NT2/D1 (cell line): ENCODE data around the gene SLC9A9.
"Not testable (repeated sequence)": the region's sequence is repeated elsewhere in the genome, so short reads cannot be mapped to it uniquely, and the experiment has no call there.

ENCODE experiments used
- DNase-seq: peaks from one replicate; pipeline ENCODE4 v3.0.0-alpha.2; 2011; ENCODE audit warnings: low read depth, low spot score
- H3K27me3 ChIP-seq: 2 replicates; pipeline ENCODE4 v1.6.0; 2011; ENCODE audit warnings: mild to moderate bottlenecking; ENCODE audit not compliant: insufficient read length, insufficient read depth
- H3K36me3 ChIP-seq: 2 replicates; pipeline ENCODE4 v1.6.1; 2011; ENCODE audit warnings: mild to moderate bottlenecking, low read length, mixed read lengths; ENCODE audit not compliant: insufficient read depth, insufficient read length
- H3K4me1 ChIP-seq: 2 replicates; pipeline ENCODE4 v1.5.1; 2011; ENCODE audit not compliant: insufficient read depth, insufficient read length
- H3K4me3 ChIP-seq: 2 replicates; pipeline ENCODE4 v1.5.1; 2011; ENCODE audit warnings: low read depth; ENCODE audit not compliant: insufficient read length
- H3K9ac ChIP-seq: 2 replicates; pipeline ENCODE4 v1.6.0; 2011; ENCODE audit warnings: low read depth; ENCODE audit not compliant: insufficient read length
- H3K9me3 ChIP-seq: 2 replicates; pipeline ENCODE4 v1.5.1; 2011; ENCODE audit warnings: mild to moderate bottlenecking, low read length; ENCODE audit not compliant: insufficient read depth
- SUZ12 ChIP-seq: IDR thresholded peaks from 2 replicates; pipeline ENCODE4 v1.6.1; 2011; ENCODE audit not compliant: insufficient read length, insufficient read depth; ENCODE audit errors: extremely low read depth
- YY1 ChIP-seq: IDR thresholded peaks from 2 replicates; pipeline ENCODE4 v1.6.1; 2011; ENCODE audit not compliant: insufficient read length, insufficient read depth
- ZNF274 ChIP-seq: IDR thresholded peaks from 2 replicates; pipeline ENCODE4 v1.6.1; 2011; ENCODE audit warnings: mild to moderate bottlenecking, low read depth, low read length

SLC9A9 gene

DNA sequence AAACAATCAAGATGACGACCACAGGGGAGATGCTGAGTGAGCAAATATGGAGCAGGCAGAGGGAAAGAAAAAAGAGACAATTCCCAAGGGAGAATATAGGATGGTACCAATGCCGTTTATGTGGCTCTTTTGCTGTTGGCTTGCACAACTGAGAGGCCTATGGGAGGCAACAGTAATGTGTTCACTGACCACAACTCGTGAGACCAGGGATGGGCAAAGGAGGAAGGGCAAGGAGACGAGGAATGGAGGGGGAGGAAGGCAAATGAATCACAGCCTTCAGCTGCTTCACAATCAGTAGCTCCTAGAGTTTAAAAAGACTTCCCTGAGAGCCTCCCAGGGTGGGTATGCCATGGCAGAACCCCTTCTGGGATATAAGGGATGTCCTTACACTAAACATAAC lies 131.5 kb downstream of the SLC9A9 start:
- TF ChIP-seq ZNF274 (no peak), YY1 (no peak), SUZ12 (no peak)
- no peak overlapping the region for H3K4me3 ChIP-seq
- no peaks in the 10 kb centered on the region for H3K4me1 ChIP-seq
- H3K9ac ChIP-seq = no peak overlapping the region
- H3K36me3 ChIP-seq = no peaks in the 10 kb centered on the region
- no peaks in the 10 kb centered on the region for H3K9me3 ChIP-seq
- DNase-seq = no peak
- no peaks in the 10 kb centered on the region for H3K27me3 ChIP-seq

GRCh38 chr3:143712522-143712921 lies 135.7 kb downstream of the SLC9A9 start:
- TF ChIP-seq ZNF274 (no peak), SUZ12 (no peak), YY1 (no peak)
- no peak overlapping the region for H3K9ac ChIP-seq
- H3K4me3 ChIP-seq = no peak overlapping the region
- no peak for DNase-seq
- no peaks in the 10 kb centered on the region for H3K9me3 ChIP-seq
- H3K27me3 ChIP-seq = no peaks in the 10 kb centered on the region
- H3K36me3 ChIP-seq = no peaks in the 10 kb centered on the region
- H3K4me1 ChIP-seq = no peaks in the 10 kb centered on the region

GRCh38 chr3:143707848-143708247 lies 140.4 kb downstream of the SLC9A9 start:
- no peaks in the 10 kb centered on the region for H3K4me1 ChIP-seq
- H3K9ac ChIP-seq = no peak overlapping the region
- no peaks in the 10 kb centered on the region for H3K9me3 ChIP-seq
- TF ChIP-seq ZNF274 = no peak
- no peak for TF ChIP-seq YY1
- no peak for TF ChIP-seq SUZ12
- no peaks in the 10 kb centered on the region for H3K27me3 ChIP-seq
- no peak overlapping the region for H3K4me3 ChIP-seq
- no peak for DNase-seq
- no peaks in the 10 kb centered on the region for H3K36me3 ChIP-seq

DNA sequence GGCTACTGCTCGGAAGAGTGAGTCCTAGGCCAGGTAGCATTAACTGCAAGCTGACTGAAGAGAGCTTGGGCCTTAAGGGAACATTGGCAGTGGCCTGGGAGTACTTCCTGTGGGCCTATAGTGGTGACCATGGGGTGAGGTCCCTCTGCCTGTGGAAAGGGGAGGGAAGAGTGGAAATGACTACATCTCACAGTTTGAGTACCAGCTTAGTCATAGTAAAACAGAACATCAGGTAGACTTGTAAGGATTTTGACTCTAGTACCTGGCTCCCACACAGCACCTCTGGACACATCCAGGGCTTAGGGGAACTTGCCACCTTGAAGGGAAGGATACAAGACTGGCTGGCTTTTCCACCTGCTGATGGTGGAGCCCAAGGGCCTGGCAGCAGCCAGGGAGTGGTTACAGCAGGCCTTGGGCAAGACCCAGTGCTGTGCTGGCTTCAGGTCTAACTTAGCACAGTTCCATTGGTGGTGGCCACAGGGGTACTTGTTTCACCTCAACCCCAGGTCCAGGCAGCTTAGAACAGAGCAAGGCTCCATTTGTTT lies 147.8 kb downstream of the SLC9A9 start:
- H3K27me3 ChIP-seq = no peaks in the 10 kb centered on the region
- H3K4me1 ChIP-seq = no peaks in the 10 kb centered on the region
- no peak for DNase-seq
- no peaks in the 10 kb centered on the region for H3K36me3 ChIP-seq
- no peaks in the 10 kb centered on the region for H3K9me3 ChIP-seq
- no peak for TF ChIP-seq ZNF274
- no peak overlapping the region for H3K4me3 ChIP-seq
- H3K9ac ChIP-seq = no peak overlapping the region

DNA sequence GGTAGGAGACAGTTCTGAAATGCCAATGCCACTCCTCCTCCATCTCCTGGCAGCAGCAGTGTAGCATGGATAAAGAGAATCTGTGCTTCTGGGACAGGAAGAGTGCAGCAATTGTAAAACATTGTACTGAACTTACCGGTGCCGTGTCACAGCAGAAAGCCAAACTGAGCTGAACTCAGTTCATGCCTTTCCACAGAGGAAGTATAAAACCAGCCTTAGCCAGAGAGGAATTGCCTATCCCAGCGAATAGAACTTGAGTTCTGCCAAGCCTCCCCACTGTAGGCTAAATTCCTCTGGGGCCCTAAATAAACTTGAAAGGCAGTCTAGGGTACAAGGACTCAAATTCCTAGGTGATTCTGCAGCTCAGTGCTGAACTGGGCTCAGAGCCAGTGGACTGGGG lies 148.8 kb downstream of the SLC9A9 start:
- TF ChIP-seq YY1 = no peak
- Histone ChIP-seq H3K9me3 (no peaks in the 10 kb centered on the region), H3K36me3 (no peaks in the 10 kb centered on the region), H3K27me3 (no peaks in the 10 kb centered on the region), H3K4me1 (no peaks in the 10 kb centered on the region), H3K4me3 (no peak overlapping the region), H3K9ac (no peak overlapping the region)
- no peak for DNase-seq

- no peaks in the 10 kb centered on the region for H3K9me3 ChIP-seq
- no peak overlapping the region for H3K9ac ChIP-seq
- H3K4me3 ChIP-seq = no peak overlapping the region
- no peaks in the 10 kb centered on the region for H3K4me1 ChIP-seq
- H3K36me3 ChIP-seq = no peaks in the 10 kb centered on the region
- H3K27me3 ChIP-seq = no peaks in the 10 kb centered on the region
- no peak for TF ChIP-seq ZNF274
- no peak for TF ChIP-seq YY1
- no peak for TF ChIP-seq SUZ12
- no peak for DNase-seq
Observed at GRCh38 chr3:143698682-143699303, 149.5 kb downstream of the SLC9A9 start.

DNA sequence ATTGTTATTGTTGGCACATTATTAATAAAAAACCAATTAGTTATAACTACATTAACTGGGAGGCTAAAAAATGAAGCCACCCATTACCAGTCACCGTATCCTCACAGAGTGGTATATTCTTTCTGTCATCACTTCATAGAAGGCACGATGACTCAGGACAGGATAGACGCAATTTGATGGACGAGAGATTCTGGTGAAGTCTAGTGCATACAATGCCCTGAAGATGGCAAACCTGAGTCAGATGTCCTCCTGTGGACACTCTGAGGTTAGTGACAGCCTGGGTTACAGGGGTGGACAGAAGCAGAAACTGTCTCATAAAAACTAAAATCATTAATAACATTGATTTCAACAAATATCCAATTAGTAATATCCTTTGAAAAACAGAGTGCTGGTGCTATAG lies 150.3 kb downstream of the SLC9A9 start:
- no peak overlapping the region for H3K4me3 ChIP-seq
- no peak for DNase-seq
- H3K9me3 ChIP-seq = no peaks in the 10 kb centered on the region
- no peaks in the 10 kb centered on the region for H3K4me1 ChIP-seq
- H3K36me3 ChIP-seq = no peaks in the 10 kb centered on the region
- H3K9ac ChIP-seq = no peak overlapping the region
- TF ChIP-seq YY1 = no peak
- TF ChIP-seq ZNF274 = no peak
- TF ChIP-seq SUZ12 = no peak
- no peaks in the 10 kb centered on the region for H3K27me3 ChIP-seq

DNA sequence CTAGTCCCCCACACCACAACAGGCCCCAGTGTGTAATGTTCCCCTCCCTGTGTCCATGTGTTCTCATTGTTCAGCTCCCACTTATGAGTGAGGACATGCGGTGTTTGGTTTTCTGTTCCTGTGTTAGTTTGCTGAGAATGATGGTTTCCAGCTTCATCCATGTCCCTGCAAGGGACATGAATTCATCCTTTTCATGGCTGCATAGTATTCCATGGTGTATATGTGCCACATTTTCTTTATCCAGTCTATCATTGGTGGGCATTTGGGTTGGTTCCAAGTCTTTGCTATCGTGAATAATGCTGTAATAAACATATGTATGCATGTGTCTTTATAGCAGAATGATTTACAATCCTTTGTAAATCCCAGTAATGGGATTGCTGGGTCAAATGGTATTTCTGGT lies 152.9 kb downstream of the SLC9A9 start:
- not testable (repeated sequence) for H3K4me3 ChIP-seq, H3K9me3 ChIP-seq, H3K4me1 ChIP-seq, DNase-seq, H3K9ac ChIP-seq, H3K27me3 ChIP-seq, H3K36me3 ChIP-seq
